HCT116 (cell line): ENCODE results near the gene CDC14B. TPM values are rescaled to one million over a fixed set of nuclear protein-coding genes. Genes with fewer than 3 reads are reported as not detected.

ENCODE experiments used
- ATAC-seq: fragments of 200-7000 bp; cut with Tn5 transposase; 2 replicates; pipeline ENCODE4 v1.9.1; 2020; ENCODE audit warnings: mild to moderate bottlenecking, moderate library complexity
- BruUV-seq: library from RNA; stranded (reverse); fragments of 400-500 nt; replicated peaks from 2 replicates; lab custom pipeline; 2021; lab: Mats Ljungman, UMichigan
- CTCF ChIA-PET: fragments of 300-600 bp; sonication (Branson Sonifier 250); formaldehyde crosslinking; loops from one replicate; lab custom pipeline; 2021; ENCODE audit warnings: antibody characterized with exemption; lab: Charles Lee
- POLR2A ChIA-PET: fragments of 300-600, 350-600 bp; sonication (Branson Sonifier 250); formaldehyde crosslinking; loops from one replicate; lab custom pipeline; 2021; ENCODE audit warnings: antibody characterized with exemption; lab: Charles Lee
- RAD21 ChIA-PET, 2 experiments: fragments of 300-600 bp; sonication (Branson Sonifier 250); formaldehyde crosslinking; loops; one replicate each; lab custom pipeline; 2023; ENCODE audit warnings: low total read pairs in 2 of 2; ENCODE audit not compliant: uncharacterized antibody in 2 of 2, unreplicated experiment in 2 of 2, low non-redundant PET in 1 of 2; lab: Charles Lee
- DNase-seq: peaks from one replicate; pipeline ENCODE4 v3.0.0-alpha.2; 2010; ENCODE audit warnings: low read depth, low spot score
- H2AFZ ChIP-seq: fragments of 200-600 bp; shearing (Covaris generic), sonication (generic); 2 replicates; pipeline ENCODE4 v1.6.1; 2017; ENCODE audit warnings: low read depth, mixed run types, mixed read lengths, antibody characterized with exemption, low read length; ENCODE audit not compliant: poor library complexity, severe bottlenecking
- H3K27ac ChIP-seq: 2 replicates; pipeline ENCODE4 v1.5.1; 2012; ENCODE audit warnings: low read depth, low read length
- H3K27me3 ChIP-seq: fragments of 200-600 bp; sonication (generic); 2 replicates; pipeline ENCODE4 v1.6.1; 2016; ENCODE audit warnings: mixed run types, low read length, mixed read lengths; ENCODE audit not compliant: insufficient read depth
- H3K36me3 ChIP-seq, 2 experiments: fragments of 200-500 bp in 1 of 2; fragments of 200-600 bp in 1 of 2; sonication (Bioruptor generic) in 1 of 2; sonication (generic) in 1 of 2; 2 replicates each; pipeline versions ENCODE4 v1.5.1 to v1.6.1; 2014 to 2016; ENCODE audit warnings: low read length in 2 of 2, inconsistent platforms in 1 of 2, mixed read lengths in 1 of 2, mixed run types in 1 of 2; ENCODE audit not compliant: insufficient read depth in 2 of 2, control insufficient read depth in 1 of 2
- H3K4me1 ChIP-seq, 2 experiments: fragments of 200-600 bp in 1 of 2; sonication (generic) in 1 of 2; 2 replicates each; pipeline versions ENCODE4 v1.5.1 to v1.6.1; 2012 to 2017; ENCODE audit warnings: low read length in 2 of 2, inconsistent platforms in 1 of 2, mild to moderate bottlenecking in 1 of 2, mixed read lengths in 1 of 2, mixed run types in 1 of 2, moderate library complexity in 1 of 2; ENCODE audit not compliant: insufficient read depth in 2 of 2, control insufficient read depth in 1 of 2
- H3K4me2 ChIP-seq: fragments of 200-600 bp; sonication (generic); 2 replicates; pipeline ENCODE4 v1.6.1; 2017; ENCODE audit warnings: mixed run types, low read length, mixed read lengths
- H3K4me3 ChIP-seq, 2 experiments: fragments of 200-600 bp in 1 of 2; sonication (generic) in 1 of 2; replicated peaks in 1 of 2; 2 replicates each; pipeline ENCODE4 v1.5.1; 2011 to 2016; ENCODE audit warnings: low read length in 2 of 2, control low read depth in 1 of 2, low read depth in 1 of 2, mild to moderate bottlenecking in 1 of 2, mixed read lengths in 1 of 2, mixed run types in 1 of 2
- H3K79me2 ChIP-seq: fragments of 200-600 bp; sonication (generic); 2 replicates; pipeline ENCODE4 v1.6.1; 2017; ENCODE audit warnings: mild to moderate bottlenecking, mixed run types, low read length, moderate library complexity, mixed read lengths; ENCODE audit not compliant: insufficient read depth
- H3K9ac ChIP-seq: fragments of 200-600 bp; sonication (generic); 2 replicates; pipeline ENCODE4 v1.6.1; 2016; ENCODE audit warnings: low read length, mixed read lengths
- H3K9me2 ChIP-seq: fragments of 200-600 bp; sonication (generic), shearing (Covaris generic); 2 replicates; pipeline ENCODE4 v1.6.1; 2017; ENCODE audit warnings: mixed run types, mild to moderate bottlenecking, moderate library complexity; ENCODE audit not compliant: insufficient read depth
- H3K9me3 ChIP-seq, 2 experiments: fragments of 200-500 bp in 1 of 2; fragments of 200-600 bp in 1 of 2; sonication (Bioruptor generic) in 1 of 2; sonication (generic) in 1 of 2; 2 replicates each; pipeline ENCODE4 v1.6.1; 2014 to 2017; ENCODE audit warnings: low read length in 2 of 2, mixed read lengths in 2 of 2, inconsistent platforms in 1 of 2, low read depth in 1 of 2, mild to moderate bottlenecking in 1 of 2, mixed run types in 1 of 2, moderate library complexity in 1 of 2; ENCODE audit not compliant: control insufficient read depth in 1 of 2, insufficient read depth in 1 of 2
- H4K20me1 ChIP-seq: fragments of 200-600 bp; sonication (generic), shearing (Covaris generic); 2 replicates; pipeline ENCODE4 v1.6.1; 2017; ENCODE audit warnings: mixed run types, mild to moderate bottlenecking, moderate library complexity; ENCODE audit not compliant: insufficient read depth
- CBX3 ChIP-seq: IDR thresholded peaks from 2 replicates; pipeline ENCODE4 v1.6.1; 2012; ENCODE audit warnings: low read depth
- EGR1 ChIP-seq: IDR thresholded peaks from 2 replicates; pipeline ENCODE4 v1.6.1; 2012; ENCODE audit warnings: low read depth
- ELF1 ChIP-seq: IDR thresholded peaks from 2 replicates; pipeline ENCODE4 v1.6.1; 2012; ENCODE audit warnings: low read depth, borderline replicate concordance
- EZH2 ChIP-seq: fragments of 200-600 bp; sonication (generic); IDR thresholded peaks from 2 replicates; pipeline ENCODE4 v1.6.1; 2017; ENCODE audit warnings: antibody characterized with exemption, mixed run types
- EZH2phosphoT487 ChIP-seq: fragments of 200-600 bp; IDR thresholded peaks from 2 replicates; pipeline ENCODE4 v1.6.1; 2018; ENCODE audit warnings: antibody characterized with exemption, borderline replicate concordance
- FOSL1 ChIP-seq: IDR thresholded peaks from 2 replicates; pipeline ENCODE4 v1.6.1; 2012; ENCODE audit warnings: low read depth
- JUND ChIP-seq: IDR thresholded peaks from 2 replicates; pipeline ENCODE4 v1.6.1; 2012
- POLR2A ChIP-seq: IDR thresholded peaks from 2 replicates; pipeline ENCODE4 v1.7.0; 2011; ENCODE audit warnings: borderline replicate concordance; ENCODE audit not compliant: insufficient read depth, insufficient read length; ENCODE audit errors: extremely low read depth
- POLR2AphosphoS5 ChIP-seq: IDR thresholded peaks from 2 replicates; pipeline ENCODE4 v1.6.1; 2011; ENCODE audit warnings: mild to moderate bottlenecking, low read depth, low read length, moderate library complexity
- SIN3A ChIP-seq: IDR thresholded peaks from 2 replicates; pipeline ENCODE4 v1.6.1; 2012; ENCODE audit warnings: low read depth
- SP1 ChIP-seq: IDR thresholded peaks from 2 replicates; pipeline ENCODE4 v1.6.1; 2012; ENCODE audit warnings: low read depth
- SRF ChIP-seq: IDR thresholded peaks from 2 replicates; pipeline ENCODE4 v1.6.1; 2012; ENCODE audit warnings: low read depth
- TCF7L2 ChIP-seq: IDR thresholded peaks from 2 replicates; pipeline ENCODE4 v1.7.0; 2011; ENCODE audit warnings: borderline replicate concordance, inconsistent platforms; ENCODE audit not compliant: insufficient read depth, insufficient read length; ENCODE audit errors: extremely low read depth
- YY1 ChIP-seq: IDR thresholded peaks from 2 replicates; pipeline ENCODE4 v1.6.1; 2011; ENCODE audit warnings: low read length, low read depth, moderate library complexity, mild to moderate bottlenecking; ENCODE audit not compliant: insufficient replicate concordance; ENCODE audit errors: extremely low read depth
- ZNF274 ChIP-seq: fragments of 200-500 bp; sonication (Bioruptor generic); IDR thresholded peaks from 2 replicates; pipeline ENCODE4 v1.6.1; 2014; ENCODE audit warnings: mild to moderate bottlenecking, low read depth, low read length, inconsistent platforms
- intact Hi-C: fragments of 100-400 bp; cut with micrococcal nuclease; formaldehyde crosslinking; loops from 2 replicates; pipeline ENCODE4 v1.10.0; 2022
- total RNA-seq: library from RNA; stranded (reverse); gene quantifications from one replicate; pipeline ENCODE4 v1.2.1, GENCODE V29; 2021; ENCODE audit not compliant: unreplicated experiment
- TF ChIP-seq, protein P1 (sequence below), 3 experiments: fragments of 200-600 bp in 1 of 3; sonication (generic) in 1 of 3; IDR thresholded peaks in 2 of 3; conservative IDR thresholded peaks in 1 of 3; 2 replicates each; pipeline ENCODE4 v1.5.1; 2012 to 2017; ENCODE audit warnings: low read depth in 2 of 3, low read length in 2 of 3, antibody characterized with exemption in 1 of 3, borderline replicate concordance in 1 of 3, control low read depth in 1 of 3, mild to moderate bottlenecking in 1 of 3, mixed read lengths in 1 of 3, mixed run types in 1 of 3, moderate library complexity in 1 of 3; ENCODE audit not compliant: insufficient read depth in 1 of 3
- TF ChIP-seq, protein P2 (sequence below): IDR thresholded peaks from 2 replicates; pipeline ENCODE4 v1.6.1; 2012; ENCODE audit warnings: low read depth
- TF ChIP-seq, protein P3 (sequence below): IDR thresholded peaks from 2 replicates; pipeline ENCODE4 v1.6.1; 2011; ENCODE audit warnings: mild to moderate bottlenecking, low read length, moderate library complexity; ENCODE audit not compliant: insufficient replicate concordance; ENCODE audit errors: extremely low read depth
- TF ChIP-seq, protein P4 (sequence below): IDR thresholded peaks from 2 replicates; pipeline ENCODE4 v1.6.1; 2012
- TF ChIP-seq, protein P5 (sequence below): IDR thresholded peaks from 2 replicates; pipeline ENCODE4 v1.6.1; 2012

CDC14B gene
- total RNA-seq, 1 experiment from 2014 or later = 21.6 TPM

DNA sequence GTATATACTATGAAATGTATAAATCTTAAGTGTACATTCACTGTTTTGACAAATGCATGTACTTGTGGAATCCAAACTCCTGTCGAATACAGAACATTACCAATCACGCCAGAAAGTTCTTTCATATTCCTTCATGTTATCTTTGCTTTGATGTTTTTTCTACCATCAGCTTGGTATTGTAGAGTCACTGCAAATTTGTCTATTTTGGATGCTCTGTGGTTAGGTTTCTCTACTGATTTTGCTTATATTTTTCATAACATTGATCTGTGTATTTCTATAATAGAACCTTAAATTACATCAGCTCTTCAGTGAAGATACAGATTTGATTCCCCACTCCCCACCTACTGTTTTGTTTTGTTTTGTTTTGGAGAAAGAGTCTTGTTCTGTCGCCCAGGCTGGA lies 138.9 kb downstream of the CDC14B start:
- no peak overlapping the region for H3K27ac ChIP-seq
- TF ChIP-seq POLR2AphosphoS5 (no peak), EZH2 (no peak), SP1 (no peak), JUND (no peak), EGR1 (no peak), ZNF274 (no peak), SRF (no peak), ELF1 (no peak), CBX3 (no peak), FOSL1 (no peak), SIN3A (no peak), TCF7L2 (no peak), YY1 (no peak), EZH2phosphoT487 (no peak), POLR2A (no peak)
- TF ChIP-seq, protein P1, sequence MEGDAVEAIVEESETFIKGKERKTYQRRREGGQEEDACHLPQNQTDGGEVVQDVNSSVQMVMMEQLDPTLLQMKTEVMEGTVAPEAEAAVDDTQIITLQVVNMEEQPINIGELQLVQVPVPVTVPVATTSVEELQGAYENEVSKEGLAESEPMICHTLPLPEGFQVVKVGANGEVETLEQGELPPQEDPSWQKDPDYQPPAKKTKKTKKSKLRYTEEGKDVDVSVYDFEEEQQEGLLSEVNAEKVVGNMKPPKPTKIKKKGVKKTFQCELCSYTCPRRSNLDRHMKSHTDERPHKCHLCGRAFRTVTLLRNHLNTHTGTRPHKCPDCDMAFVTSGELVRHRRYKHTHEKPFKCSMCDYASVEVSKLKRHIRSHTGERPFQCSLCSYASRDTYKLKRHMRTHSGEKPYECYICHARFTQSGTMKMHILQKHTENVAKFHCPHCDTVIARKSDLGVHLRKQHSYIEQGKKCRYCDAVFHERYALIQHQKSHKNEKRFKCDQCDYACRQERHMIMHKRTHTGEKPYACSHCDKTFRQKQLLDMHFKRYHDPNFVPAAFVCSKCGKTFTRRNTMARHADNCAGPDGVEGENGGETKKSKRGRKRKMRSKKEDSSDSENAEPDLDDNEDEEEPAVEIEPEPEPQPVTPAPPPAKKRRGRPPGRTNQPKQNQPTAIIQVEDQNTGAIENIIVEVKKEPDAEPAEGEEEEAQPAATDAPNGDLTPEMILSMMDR (IDR thresholded peaks at IDR 0.05 in 2 of 3, conservative IDR thresholded peaks at IDR 0.05 in 1 of 3; ENCODE audit: borderline replicate concordance in 1 of 3, insufficient read depth in 1 of 3, low read depth in 2 of 3, low read length in 2 of 3) = no peak
- TF ChIP-seq, protein P2, sequence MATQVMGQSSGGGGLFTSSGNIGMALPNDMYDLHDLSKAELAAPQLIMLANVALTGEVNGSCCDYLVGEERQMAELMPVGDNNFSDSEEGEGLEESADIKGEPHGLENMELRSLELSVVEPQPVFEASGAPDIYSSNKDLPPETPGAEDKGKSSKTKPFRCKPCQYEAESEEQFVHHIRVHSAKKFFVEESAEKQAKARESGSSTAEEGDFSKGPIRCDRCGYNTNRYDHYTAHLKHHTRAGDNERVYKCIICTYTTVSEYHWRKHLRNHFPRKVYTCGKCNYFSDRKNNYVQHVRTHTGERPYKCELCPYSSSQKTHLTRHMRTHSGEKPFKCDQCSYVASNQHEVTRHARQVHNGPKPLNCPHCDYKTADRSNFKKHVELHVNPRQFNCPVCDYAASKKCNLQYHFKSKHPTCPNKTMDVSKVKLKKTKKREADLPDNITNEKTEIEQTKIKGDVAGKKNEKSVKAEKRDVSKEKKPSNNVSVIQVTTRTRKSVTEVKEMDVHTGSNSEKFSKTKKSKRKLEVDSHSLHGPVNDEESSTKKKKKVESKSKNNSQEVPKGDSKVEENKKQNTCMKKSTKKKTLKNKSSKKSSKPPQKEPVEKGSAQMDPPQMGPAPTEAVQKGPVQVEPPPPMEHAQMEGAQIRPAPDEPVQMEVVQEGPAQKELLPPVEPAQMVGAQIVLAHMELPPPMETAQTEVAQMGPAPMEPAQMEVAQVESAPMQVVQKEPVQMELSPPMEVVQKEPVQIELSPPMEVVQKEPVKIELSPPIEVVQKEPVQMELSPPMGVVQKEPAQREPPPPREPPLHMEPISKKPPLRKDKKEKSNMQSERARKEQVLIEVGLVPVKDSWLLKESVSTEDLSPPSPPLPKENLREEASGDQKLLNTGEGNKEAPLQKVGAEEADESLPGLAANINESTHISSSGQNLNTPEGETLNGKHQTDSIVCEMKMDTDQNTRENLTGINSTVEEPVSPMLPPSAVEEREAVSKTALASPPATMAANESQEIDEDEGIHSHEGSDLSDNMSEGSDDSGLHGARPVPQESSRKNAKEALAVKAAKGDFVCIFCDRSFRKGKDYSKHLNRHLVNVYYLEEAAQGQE = no peak
- TF ChIP-seq, protein P3, sequence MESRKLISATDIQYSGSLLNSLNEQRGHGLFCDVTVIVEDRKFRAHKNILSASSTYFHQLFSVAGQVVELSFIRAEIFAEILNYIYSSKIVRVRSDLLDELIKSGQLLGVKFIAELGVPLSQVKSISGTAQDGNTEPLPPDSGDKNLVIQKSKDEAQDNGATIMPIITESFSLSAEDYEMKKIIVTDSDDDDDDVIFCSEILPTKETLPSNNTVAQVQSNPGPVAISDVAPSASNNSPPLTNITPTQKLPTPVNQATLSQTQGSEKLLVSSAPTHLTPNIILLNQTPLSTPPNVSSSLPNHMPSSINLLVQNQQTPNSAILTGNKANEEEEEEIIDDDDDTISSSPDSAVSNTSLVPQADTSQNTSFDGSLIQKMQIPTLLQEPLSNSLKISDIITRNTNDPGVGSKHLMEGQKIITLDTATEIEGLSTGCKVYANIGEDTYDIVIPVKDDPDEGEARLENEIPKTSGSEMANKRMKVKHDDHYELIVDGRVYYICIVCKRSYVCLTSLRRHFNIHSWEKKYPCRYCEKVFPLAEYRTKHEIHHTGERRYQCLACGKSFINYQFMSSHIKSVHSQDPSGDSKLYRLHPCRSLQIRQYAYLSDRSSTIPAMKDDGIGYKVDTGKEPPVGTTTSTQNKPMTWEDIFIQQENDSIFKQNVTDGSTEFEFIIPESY = no peak
- TF ChIP-seq, protein P4, sequence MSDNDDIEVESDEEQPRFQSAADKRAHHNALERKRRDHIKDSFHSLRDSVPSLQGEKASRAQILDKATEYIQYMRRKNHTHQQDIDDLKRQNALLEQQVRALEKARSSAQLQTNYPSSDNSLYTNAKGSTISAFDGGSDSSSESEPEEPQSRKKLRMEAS = no peak
- TF ChIP-seq, protein P5, sequence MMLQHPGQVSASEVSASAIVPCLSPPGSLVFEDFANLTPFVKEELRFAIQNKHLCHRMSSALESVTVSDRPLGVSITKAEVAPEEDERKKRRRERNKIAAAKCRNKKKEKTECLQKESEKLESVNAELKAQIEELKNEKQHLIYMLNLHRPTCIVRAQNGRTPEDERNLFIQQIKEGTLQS = no peak
- H3K27me3 ChIP-seq = no peaks in the 10 kb centered on the region
- H3K4me3 ChIP-seq = no peak overlapping the region
- no peaks in the 10 kb centered on the region for H3K9me2 ChIP-seq
- H3K4me1 ChIP-seq = no peaks in the 10 kb centered on the region; a peak in 1 of 4 replicates
- no peak overlapping the region for H2AFZ ChIP-seq
- H3K79me2 ChIP-seq = no peaks in the 10 kb centered on the region
- ChIA-PET CTCF (no interaction called here), POLR2A (no interaction called here), RAD21 (no interaction called here)
- intact Hi-C loops = no loop called here
- peaks cover 0 to 11% of the 10 kb centered on the region in 2 experiments; a peak in 1 of 4 replicates for H3K36me3 ChIP-seq
- ATAC-seq (no peak), DNase-seq (no peak)
- H3K4me2 ChIP-seq = no peak overlapping the region
- H4K20me1 ChIP-seq = no peaks in the 10 kb centered on the region
- H3K9me3 ChIP-seq = no peaks in the 10 kb centered on the region
- H3K9ac ChIP-seq = no peak overlapping the region
- no TSS peak for BruUV-seq
